A673 (cell line): ENCODE results near the gene TRPC3. TPM values are rescaled to one million over a fixed set of nuclear protein-coding genes. Genes with fewer than 3 reads are reported as not detected.

ENCODE experiments used
- BruUV-seq: library from RNA; stranded (reverse); fragments of 400-500 nt; replicated peaks from 2 replicates; lab custom pipeline; 2021; lab: Mats Ljungman, UMichigan
- CTCF ChIA-PET: fragments of 300-600 bp; sonication (Branson Sonifier 250); formaldehyde crosslinking; loops from one replicate; lab custom pipeline; 2022; ENCODE audit warnings: antibody characterized with exemption; lab: Charles Lee
- POLR2A ChIA-PET: fragments of 300-600 bp; sonication (Branson Sonifier 250); formaldehyde crosslinking; loops from one replicate; lab custom pipeline; 2022; ENCODE audit warnings: antibody characterized with exemption; ENCODE audit not compliant: low non-redundant PET; lab: Charles Lee
- DNase-seq: peaks from one replicate; pipeline ENCODE4 v3.0.0-alpha.2; 2015; ENCODE audit warnings: low spot score
- H3K27ac ChIP-seq: fragments of 200-600 bp; sonication (generic); 2 replicates; pipeline ENCODE4 v1.5.1; 2016; ENCODE audit warnings: mixed run types, low read depth, mild to moderate bottlenecking, mixed read lengths, antibody characterized with exemption, low read length; ENCODE audit not compliant: poor library complexity, severe bottlenecking
- H3K27me3 ChIP-seq: fragments of 200-600 bp; sonication (generic); replicated peaks from 2 replicates; pipeline ENCODE4 v1.6.1; 2017; ENCODE audit warnings: mixed run types, low read depth, mild to moderate bottlenecking, mixed read lengths, antibody characterized with exemption, low read length; ENCODE audit not compliant: insufficient read depth, poor library complexity
- H3K36me3 ChIP-seq: fragments of 200-600 bp; sonication (generic); 2 replicates; pipeline ENCODE4 v1.6.1; 2016; ENCODE audit warnings: mixed run types, mild to moderate bottlenecking, mixed read lengths, antibody characterized with exemption, low read length; ENCODE audit not compliant: insufficient read depth, poor library complexity, severe bottlenecking
- H3K4me1 ChIP-seq: fragments of 200-600 bp; sonication (generic); 2 replicates; pipeline ENCODE4 v1.6.1; 2017; ENCODE audit warnings: mixed run types, mild to moderate bottlenecking, mixed read lengths, antibody characterized with exemption, low read length; ENCODE audit not compliant: insufficient read depth, poor library complexity, severe bottlenecking
- H3K4me3 ChIP-seq: fragments of 200-600 bp; sonication (generic); 2 replicates; pipeline ENCODE4 v1.5.1; 2016; ENCODE audit warnings: low read depth, mixed run types, mild to moderate bottlenecking, mixed read lengths, low read length; ENCODE audit not compliant: poor library complexity, severe bottlenecking
- H3K9me3 ChIP-seq: fragments of 200-600 bp; sonication (generic); 2 replicates; pipeline ENCODE4 v1.6.1; 2016; ENCODE audit warnings: mixed run types, low read depth, mild to moderate bottlenecking, mixed read lengths, antibody characterized with exemption, low read length; ENCODE audit not compliant: poor library complexity, severe bottlenecking
- EZH2 ChIP-seq: fragments of 200-600 bp; sonication (generic); IDR thresholded peaks from 2 replicates; pipeline ENCODE4 v1.6.1; 2017; ENCODE audit warnings: borderline replicate concordance, low read depth, mild to moderate bottlenecking, mixed read lengths, antibody characterized with exemption, low read length; ENCODE audit not compliant: poor library complexity, severe bottlenecking
- intact Hi-C: fragments of 100-400 bp; cut with micrococcal nuclease; formaldehyde crosslinking; loops from one replicate; pipeline ENCODE4 v1.10.0; 2022; ENCODE audit not compliant: unreplicated experiment
- total RNA-seq: library from RNA; stranded (reverse); gene quantifications from 2 replicates; pipeline ENCODE4 v1.2.3, GENCODE V29; 2021
- TF ChIP-seq, protein P1 (sequence below): fragments of 300-800, 200-600 bp; sonication (generic); conservative IDR thresholded peaks from 2 replicates; pipeline ENCODE4 v1.5.1; 2017; ENCODE audit warnings: low read depth, mild to moderate bottlenecking, antibody characterized with exemption, low read length, moderate library complexity, mixed read lengths

Gene TRPC3
- total RNA-seq, 1 experiment from 2014 or later, result 0.24 TPM

DNA sequence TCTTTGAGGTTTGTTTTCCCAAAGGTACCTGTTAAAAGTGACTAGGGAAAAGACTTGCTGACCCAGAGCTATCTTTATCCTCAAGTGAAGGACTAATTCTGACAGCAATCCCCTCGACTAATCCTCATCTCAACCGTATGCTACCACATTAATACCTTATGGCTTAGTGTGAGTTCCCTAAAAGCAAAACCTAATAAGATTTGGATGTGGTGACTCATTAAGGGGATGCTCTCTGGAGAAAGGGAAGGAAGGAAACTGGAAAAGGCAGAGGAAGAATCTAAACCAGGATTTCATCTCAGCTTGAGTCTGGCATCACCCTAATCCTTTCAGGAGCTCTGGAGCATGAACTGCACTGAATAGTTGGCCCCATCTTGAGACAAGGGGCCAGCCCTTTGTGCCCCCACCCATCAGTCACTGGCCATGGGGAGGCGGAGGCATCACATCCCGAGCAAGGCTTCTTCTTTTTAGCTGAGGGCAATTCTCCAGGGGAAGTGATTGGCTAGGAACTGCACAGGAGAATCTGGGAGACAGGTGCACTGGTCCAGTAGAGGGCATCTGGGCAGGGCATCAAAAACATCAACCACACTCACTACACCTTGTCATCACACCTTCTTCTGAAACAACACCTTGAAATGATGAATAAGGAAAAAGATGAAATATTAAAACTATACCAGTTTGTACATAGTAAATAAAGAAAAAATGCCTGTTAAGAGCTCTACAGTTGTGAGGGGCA is 74.7 kb downstream of the TRPC3 start:
- ChIA-PET CTCF (interaction anchor here (0.6 kb wide), 2 partner anchors 23 to 1795 kb away, joined by 3 to 4 read pairs; no protein-coding TSS in a partner anchor), POLR2A (interaction anchor here (0.6 kb wide), 1 partner anchor 181 kb away, joined by 3 read pairs; no protein-coding TSS in a partner anchor)
- peak; percentile 55 for DNase-seq
- Histone ChIP-seq H3K27ac (no peak overlapping the region), H3K9me3 (no peaks in the 10 kb centered on the region), H3K4me1 (no peaks in the 10 kb centered on the region), H3K36me3 (no peaks in the 10 kb centered on the region), H3K4me3 (no peak overlapping the region), H3K27me3 (peaks cover 9% of the 10 kb centered on the region)
- intact Hi-C loops, result no loop called here
- no TSS peak for BruUV-seq
- TF ChIP-seq, protein P1, sequence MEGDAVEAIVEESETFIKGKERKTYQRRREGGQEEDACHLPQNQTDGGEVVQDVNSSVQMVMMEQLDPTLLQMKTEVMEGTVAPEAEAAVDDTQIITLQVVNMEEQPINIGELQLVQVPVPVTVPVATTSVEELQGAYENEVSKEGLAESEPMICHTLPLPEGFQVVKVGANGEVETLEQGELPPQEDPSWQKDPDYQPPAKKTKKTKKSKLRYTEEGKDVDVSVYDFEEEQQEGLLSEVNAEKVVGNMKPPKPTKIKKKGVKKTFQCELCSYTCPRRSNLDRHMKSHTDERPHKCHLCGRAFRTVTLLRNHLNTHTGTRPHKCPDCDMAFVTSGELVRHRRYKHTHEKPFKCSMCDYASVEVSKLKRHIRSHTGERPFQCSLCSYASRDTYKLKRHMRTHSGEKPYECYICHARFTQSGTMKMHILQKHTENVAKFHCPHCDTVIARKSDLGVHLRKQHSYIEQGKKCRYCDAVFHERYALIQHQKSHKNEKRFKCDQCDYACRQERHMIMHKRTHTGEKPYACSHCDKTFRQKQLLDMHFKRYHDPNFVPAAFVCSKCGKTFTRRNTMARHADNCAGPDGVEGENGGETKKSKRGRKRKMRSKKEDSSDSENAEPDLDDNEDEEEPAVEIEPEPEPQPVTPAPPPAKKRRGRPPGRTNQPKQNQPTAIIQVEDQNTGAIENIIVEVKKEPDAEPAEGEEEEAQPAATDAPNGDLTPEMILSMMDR, result no peak
- TF ChIP-seq EZH2, result no peak

- BruUV-seq, result no TSS peak
- CTCF ChIA-PET, result no interaction called here
- no peak overlapping the region for H3K4me3 ChIP-seq
- H3K4me1 ChIP-seq, result no peaks in the 10 kb centered on the region
- TF ChIP-seq EZH2, result no peak
- TF ChIP-seq, protein P1, result no peak
- no peak for DNase-seq
- no peaks in the 10 kb centered on the region for H3K9me3 ChIP-seq
- POLR2A ChIA-PET, result no interaction called here
- H3K27me3 ChIP-seq, result peaks cover 9% of the 10 kb centered on the region
- no peaks in the 10 kb centered on the region for H3K36me3 ChIP-seq
- no peak overlapping the region for H3K27ac ChIP-seq
- intact Hi-C loops, result no loop called here
These were observed 75.8 kb downstream of the TRPC3 start for GRCh38 chr4:121876070-121876469.

- no peaks in the 10 kb centered on the region for H3K36me3 ChIP-seq
- BruUV-seq, result no TSS peak
These were observed 76.2 kb downstream of the TRPC3 start for GRCh38 chr4:121875652-121876051.

More at GRCh38 chr4:121875652-121876051, 76.2 kb downstream of the TRPC3 start:
- H3K4me1 ChIP-seq, result no peaks in the 10 kb centered on the region
- no peak for TF ChIP-seq EZH2
- TF ChIP-seq, protein P1, result no peak
- no peak for DNase-seq
- no peak overlapping the region for H3K27ac ChIP-seq
- no peaks in the 10 kb centered on the region for H3K9me3 ChIP-seq
- peaks cover 9% of the 10 kb centered on the region for H3K27me3 ChIP-seq
- H3K4me3 ChIP-seq, result no peak overlapping the region
- ChIA-PET CTCF (no interaction called here), POLR2A (no interaction called here)
- intact Hi-C loops, result no loop called here
